Measurements from ENCODE around the gene SUSD5.

DNA sequence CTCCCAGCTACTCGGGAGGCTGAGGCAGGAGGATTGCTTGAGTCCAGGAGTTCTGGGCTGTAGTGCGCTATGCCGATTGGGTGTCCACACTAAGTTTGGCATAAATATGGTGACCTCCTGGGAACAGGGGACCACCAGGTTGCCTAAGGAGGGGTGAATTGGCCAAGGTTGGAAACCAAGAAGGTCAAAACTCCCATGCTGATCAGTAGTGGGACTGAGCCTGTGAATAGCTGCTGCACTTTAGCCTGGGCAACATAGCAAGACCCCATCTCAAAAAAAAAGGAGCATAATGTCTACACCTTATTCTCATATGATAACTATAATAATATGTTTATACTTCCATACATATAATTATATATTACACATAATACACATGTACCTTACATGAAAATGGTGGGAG is 115.6 kb downstream of the SUSD5 start:
- TF ChIP-seq, protein P1, sequence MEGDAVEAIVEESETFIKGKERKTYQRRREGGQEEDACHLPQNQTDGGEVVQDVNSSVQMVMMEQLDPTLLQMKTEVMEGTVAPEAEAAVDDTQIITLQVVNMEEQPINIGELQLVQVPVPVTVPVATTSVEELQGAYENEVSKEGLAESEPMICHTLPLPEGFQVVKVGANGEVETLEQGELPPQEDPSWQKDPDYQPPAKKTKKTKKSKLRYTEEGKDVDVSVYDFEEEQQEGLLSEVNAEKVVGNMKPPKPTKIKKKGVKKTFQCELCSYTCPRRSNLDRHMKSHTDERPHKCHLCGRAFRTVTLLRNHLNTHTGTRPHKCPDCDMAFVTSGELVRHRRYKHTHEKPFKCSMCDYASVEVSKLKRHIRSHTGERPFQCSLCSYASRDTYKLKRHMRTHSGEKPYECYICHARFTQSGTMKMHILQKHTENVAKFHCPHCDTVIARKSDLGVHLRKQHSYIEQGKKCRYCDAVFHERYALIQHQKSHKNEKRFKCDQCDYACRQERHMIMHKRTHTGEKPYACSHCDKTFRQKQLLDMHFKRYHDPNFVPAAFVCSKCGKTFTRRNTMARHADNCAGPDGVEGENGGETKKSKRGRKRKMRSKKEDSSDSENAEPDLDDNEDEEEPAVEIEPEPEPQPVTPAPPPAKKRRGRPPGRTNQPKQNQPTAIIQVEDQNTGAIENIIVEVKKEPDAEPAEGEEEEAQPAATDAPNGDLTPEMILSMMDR (tag by site-specific recombination; IDR thresholded peaks at IDR 0.05), result no peak
- TF ChIP-seq KLF1 (tag by site-specific recombination; IDR thresholded peaks at IDR 0.05) (no peak), ZNF24 (tag by site-specific recombination; IDR thresholded peaks at IDR 0.05) (no peak), ZFP41 (tag by site-specific recombination; IDR thresholded peaks at IDR 0.05; ENCODE audit: borderline replicate concordance) (no peak), ZFHX2 (tag by site-specific recombination; conservative IDR thresholded peaks at IDR 0.05) (no peak)
- TF ChIP-seq, protein P2, sequence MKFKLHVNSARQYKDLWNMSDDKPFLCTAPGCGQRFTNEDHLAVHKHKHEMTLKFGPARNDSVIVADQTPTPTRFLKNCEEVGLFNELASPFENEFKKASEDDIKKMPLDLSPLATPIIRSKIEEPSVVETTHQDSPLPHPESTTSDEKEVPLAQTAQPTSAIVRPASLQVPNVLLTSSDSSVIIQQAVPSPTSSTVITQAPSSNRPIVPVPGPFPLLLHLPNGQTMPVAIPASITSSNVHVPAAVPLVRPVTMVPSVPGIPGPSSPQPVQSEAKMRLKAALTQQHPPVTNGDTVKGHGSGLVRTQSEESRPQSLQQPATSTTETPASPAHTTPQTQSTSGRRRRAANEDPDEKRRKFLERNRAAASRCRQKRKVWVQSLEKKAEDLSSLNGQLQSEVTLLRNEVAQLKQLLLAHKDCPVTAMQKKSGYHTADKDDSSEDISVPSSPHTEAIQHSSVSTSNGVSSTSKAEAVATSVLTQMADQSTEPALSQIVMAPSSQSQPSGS (tag by site-specific recombination; IDR thresholded peaks at IDR 0.05; ENCODE audit: low read depth), result no peak
- TF ChIP-seq, protein P3, sequence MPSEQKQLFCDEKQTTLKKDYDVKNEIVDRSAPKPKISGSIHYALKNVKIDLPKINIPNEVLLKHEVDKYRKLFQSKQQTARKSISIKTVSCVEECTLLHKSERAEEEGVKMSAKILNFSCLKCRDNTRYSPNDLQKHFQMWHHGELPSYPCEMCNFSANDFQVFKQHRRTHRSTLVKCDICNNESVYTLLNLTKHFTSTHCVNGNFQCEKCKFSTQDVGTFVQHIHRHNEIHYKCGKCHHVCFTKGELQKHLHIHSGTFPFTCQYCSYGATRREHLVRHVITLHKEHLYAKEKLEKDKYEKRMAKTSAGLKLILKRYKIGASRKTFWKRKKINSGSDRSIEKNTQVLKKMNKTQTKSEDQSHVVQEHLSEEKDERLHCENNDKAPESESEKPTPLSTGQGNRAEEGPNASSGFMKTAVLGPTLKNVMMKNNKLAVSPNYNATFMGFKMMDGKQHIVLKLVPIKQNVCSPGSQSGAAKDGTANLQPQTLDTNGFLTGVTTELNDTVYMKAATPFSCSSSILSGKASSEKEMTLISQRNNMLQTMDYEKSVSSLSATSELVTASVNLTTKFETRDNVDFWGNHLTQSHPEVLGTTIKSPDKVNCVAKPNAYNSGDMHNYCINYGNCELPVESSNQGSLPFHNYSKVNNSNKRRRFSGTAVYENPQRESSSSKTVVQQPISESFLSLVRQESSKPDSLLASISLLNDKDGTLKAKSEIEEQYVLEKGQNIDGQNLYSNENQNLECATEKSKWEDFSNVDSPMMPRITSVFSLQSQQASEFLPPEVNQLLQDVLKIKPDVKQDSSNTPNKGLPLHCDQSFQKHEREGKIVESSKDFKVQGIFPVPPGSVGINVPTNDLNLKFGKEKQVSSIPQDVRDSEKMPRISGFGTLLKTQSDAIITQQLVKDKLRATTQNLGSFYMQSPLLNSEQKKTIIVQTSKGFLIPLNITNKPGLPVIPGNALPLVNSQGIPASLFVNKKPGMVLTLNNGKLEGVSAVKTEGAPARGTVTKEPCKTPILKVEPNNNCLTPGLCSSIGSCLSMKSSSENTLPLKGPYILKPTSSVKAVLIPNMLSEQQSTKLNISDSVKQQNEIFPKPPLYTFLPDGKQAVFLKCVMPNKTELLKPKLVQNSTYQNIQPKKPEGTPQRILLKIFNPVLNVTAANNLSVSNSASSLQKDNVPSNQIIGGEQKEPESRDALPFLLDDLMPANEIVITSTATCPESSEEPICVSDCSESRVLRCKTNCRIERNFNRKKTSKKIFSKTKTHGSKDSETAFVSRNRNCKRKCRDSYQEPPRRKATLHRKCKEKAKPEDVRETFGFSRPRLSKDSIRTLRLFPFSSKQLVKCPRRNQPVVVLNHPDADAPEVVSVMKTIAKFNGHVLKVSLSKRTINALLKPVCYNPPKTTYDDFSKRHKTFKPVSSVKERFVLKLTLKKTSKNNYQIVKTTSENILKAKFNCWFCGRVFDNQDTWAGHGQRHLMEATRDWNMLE (tag by site-specific recombination; conservative IDR thresholded peaks at IDR 0.05; ENCODE audit: low read depth), result no peak

All from HEK293 (cell line).